ENCODE results near the gene PEX5L.

Gene PEX5L

DNA sequence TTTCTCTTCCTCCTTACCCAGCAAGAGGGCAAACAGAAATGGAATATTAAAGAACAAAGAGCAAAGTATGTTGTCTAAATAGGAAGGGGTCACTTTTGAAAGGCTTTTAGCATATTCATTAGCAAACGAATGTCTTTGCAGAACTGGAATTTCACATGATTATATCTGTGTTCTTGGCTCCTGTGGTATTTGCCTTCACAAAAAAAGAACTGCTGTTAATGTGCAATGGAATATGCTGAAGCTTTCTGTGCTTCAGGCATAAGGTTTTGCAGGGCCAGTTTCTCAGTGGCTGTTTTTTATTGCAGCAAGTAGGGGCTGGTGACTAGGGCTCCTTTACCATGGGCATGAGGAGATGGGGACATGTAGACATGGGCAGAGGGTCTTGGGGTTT lies 210.5 kb downstream of the PEX5L start:
- TF ChIP-seq, protein P1, sequence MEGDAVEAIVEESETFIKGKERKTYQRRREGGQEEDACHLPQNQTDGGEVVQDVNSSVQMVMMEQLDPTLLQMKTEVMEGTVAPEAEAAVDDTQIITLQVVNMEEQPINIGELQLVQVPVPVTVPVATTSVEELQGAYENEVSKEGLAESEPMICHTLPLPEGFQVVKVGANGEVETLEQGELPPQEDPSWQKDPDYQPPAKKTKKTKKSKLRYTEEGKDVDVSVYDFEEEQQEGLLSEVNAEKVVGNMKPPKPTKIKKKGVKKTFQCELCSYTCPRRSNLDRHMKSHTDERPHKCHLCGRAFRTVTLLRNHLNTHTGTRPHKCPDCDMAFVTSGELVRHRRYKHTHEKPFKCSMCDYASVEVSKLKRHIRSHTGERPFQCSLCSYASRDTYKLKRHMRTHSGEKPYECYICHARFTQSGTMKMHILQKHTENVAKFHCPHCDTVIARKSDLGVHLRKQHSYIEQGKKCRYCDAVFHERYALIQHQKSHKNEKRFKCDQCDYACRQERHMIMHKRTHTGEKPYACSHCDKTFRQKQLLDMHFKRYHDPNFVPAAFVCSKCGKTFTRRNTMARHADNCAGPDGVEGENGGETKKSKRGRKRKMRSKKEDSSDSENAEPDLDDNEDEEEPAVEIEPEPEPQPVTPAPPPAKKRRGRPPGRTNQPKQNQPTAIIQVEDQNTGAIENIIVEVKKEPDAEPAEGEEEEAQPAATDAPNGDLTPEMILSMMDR (IDR thresholded peaks at IDR 0.05; ENCODE audit: low read depth, low read length) = no peak
- no peak overlapping the region for H3K4me3 ChIP-seq (ENCODE audit: low read depth, low read length)
- in situ Hi-C loops (cut with HindIII; ENCODE audit: low sequenced_read_pairs) = no loop called here
- DNase-seq (ENCODE audit: low read depth, low spot score) = no peak

DNA sequence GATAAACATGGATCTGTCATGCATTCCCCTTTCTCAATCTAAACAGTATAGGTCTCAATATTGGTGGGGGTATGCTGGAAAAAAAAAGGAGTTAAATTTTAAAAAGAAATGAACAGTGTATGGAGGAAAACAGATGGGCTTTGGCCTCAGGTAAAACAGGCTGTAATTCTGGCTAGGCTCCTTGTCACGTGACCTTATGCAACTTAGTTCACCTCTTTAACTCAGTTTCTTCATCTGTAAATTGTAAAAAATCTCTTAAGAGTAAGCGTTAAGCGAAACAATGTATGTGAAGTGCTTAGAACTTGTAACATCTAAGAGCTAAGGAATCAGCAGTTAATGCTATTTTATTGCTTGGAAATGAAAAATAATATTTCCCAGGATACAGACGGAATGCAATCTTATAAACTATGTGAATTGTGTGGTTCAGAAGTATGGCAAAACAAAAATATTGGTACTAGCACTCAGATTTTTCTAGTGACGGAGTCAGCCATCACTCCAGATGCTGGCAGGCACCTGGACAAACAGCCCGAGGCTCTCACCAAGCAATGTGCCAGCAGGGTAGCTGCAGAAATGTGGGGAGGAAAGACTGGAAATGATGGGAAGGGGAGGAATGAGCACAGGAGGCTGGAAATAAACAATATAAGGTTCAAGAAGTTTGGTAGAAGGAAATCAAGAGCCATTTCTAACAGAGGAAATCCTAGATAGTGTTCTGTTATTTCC lies 211.1 kb downstream of the PEX5L start:
- TF ChIP-seq, protein P1 (IDR thresholded peaks at IDR 0.05; ENCODE audit: low read depth, low read length) = no peak
- H3K4me3 ChIP-seq (ENCODE audit: low read depth, low read length) = no peak overlapping the region

DNA sequence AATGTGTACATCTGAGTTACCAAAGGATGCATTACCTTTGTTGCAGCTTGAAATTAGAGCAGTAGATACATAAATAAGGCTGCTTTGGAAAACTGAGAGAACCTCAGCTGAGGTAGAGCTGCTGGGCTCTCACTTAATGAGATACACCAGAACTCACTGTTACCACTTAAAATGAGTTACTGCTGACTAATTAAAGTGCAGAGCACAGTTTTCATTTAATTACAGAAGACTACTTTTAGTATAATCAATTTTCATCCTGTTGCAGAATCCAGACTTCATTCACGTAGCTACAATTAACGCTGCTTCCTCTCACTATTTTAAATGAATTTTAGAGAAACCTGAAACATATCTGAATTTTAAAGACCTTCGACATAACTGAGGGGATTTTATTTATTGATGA lies 214.4 kb downstream of the PEX5L start:
- TF ChIP-seq, protein P1 (IDR thresholded peaks at IDR 0.05; ENCODE audit: low read depth, low read length) = no peak
- DNase-seq (ENCODE audit: low read depth, low spot score) = no peak
- in situ Hi-C loops (cut with HindIII; ENCODE audit: low sequenced_read_pairs) = no loop called here
- no peak overlapping the region for H3K4me3 ChIP-seq (ENCODE audit: low read depth, low read length)

More for the DNA sequence above, 211.1 kb downstream of the PEX5L start:
- in situ Hi-C loops (cut with HindIII; ENCODE audit: low sequenced_read_pairs) = no loop called here
- DNase-seq (ENCODE audit: low read depth, low spot score) = no peak

DNA sequence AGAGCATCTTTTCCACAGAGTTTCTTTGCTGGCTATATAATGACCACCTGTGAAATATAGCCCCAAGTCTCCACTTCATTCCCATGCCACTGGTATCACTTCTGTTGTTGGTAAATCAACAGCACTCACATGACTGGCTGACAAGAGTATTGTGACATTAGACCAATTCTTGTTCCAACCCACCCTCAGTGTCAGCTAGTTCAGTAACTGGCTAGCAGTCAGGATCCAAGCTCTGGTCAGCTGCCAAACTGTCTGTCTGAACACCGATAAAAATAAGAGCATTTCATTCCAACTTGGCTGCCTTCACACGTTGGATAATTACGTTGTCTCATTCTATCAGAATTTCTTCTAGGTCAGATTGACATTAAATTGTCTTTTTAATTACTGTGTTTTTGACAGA lies 217.4 kb downstream of the PEX5L start:
- in situ Hi-C loops (cut with HindIII; ENCODE audit: low sequenced_read_pairs) = no loop called here
- no peak for DNase-seq (ENCODE audit: low read depth, low spot score)
- TF ChIP-seq, protein P1 (IDR thresholded peaks at IDR 0.05; ENCODE audit: low read depth, low read length) = no peak
- no peak overlapping the region for H3K4me3 ChIP-seq (ENCODE audit: low read depth, low read length)

DNA sequence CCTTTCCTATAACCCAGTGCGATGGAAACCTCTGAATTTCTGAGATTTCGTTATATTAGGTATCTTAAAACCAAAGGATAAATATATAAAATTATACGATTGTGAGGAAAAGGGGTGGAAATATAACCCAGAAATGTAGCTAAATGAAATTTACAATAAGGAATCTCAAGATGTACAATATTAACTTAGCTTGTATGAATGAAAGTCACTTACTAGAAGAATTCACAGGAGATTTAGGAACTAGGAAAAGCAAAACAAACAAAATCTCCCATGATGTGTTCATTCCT lies 224.7 kb downstream of the PEX5L start:
- no peak for DNase-seq (ENCODE audit: low read depth, low spot score)
- in situ Hi-C loops (cut with HindIII; ENCODE audit: low sequenced_read_pairs) = no loop called here
- TF ChIP-seq, protein P1 (IDR thresholded peaks at IDR 0.05; ENCODE audit: low read depth, low read length) = no peak
- no peak overlapping the region for H3K4me3 ChIP-seq (ENCODE audit: low read depth, low read length)

DNA sequence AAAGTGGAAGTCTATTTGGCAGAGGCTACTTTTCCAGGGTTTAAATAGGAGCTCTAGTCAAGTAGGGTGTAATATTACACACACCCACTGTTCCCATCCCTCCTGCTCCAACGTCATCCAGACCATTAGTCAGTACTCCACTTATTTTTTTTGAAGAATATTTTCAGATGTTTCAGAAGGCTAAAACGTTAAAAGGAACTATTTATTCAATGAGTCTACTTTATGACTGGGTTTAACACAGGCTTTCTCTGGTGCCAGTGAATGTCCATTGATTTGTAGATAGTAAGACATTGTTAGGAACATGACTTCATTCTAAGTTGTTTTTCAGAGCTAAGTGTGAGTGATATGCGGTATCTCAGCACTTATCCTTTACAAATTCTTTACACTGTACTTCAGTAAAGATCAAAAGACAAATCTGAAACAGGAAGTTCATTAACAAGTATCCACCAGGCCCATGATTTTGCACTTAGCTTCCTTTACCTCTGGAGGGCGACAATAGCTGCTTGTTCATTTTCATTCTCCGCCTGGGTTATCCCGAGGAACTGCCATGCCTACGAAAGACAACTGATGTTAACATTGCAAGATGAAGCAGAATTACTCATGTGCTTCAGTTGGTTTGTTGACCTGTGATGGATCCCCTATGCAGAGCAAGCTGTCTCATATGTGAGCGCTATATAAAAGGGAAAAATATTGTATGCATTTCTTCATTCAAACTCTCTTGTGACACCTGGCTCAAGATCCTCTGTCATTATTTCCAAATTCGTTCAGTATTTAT lies 225.2 kb downstream of the PEX5L start:
- in situ Hi-C loops (cut with HindIII; ENCODE audit: low sequenced_read_pairs) = no loop called here
- TF ChIP-seq, protein P1 (IDR thresholded peaks at IDR 0.05; ENCODE audit: low read depth, low read length) = peak; percentile 78
- DNase-seq (ENCODE audit: low read depth, low spot score) = peak; percentile 90
- H3K4me3 ChIP-seq (ENCODE audit: low read depth, low read length) = no peak overlapping the region

All from astrocyte of the spinal cord (primary cell).